Subcutaneous adipose tissue (tissue), 4 donors: ENCODE data around the gene NPFF. TPM values are rescaled to one million over a fixed set of nuclear protein-coding genes. Genes with fewer than 3 reads are reported as not detected.

ENCODE experiments used
- total RNA-seq, 4 donors: library from RNA; depleted of rRNA; stranded (reverse); fragments of >200 nt; gene quantifications; one replicate each; pipeline ENCODE4 v1.1.0, GENCODE V29; 2016
- TF ChIP-seq, protein P1 (sequence below): fragments of 450-650 bp; IDR thresholded peaks from one replicate; pipeline ENCODE4 v1.5.1; 2016; ENCODE audit warnings: low read depth, mild to moderate bottlenecking, control low read depth, antibody characterized with exemption, moderate library complexity

Gene NPFF
- total RNA-seq, 4 donors from 2014 or later: not detected

DNA sequence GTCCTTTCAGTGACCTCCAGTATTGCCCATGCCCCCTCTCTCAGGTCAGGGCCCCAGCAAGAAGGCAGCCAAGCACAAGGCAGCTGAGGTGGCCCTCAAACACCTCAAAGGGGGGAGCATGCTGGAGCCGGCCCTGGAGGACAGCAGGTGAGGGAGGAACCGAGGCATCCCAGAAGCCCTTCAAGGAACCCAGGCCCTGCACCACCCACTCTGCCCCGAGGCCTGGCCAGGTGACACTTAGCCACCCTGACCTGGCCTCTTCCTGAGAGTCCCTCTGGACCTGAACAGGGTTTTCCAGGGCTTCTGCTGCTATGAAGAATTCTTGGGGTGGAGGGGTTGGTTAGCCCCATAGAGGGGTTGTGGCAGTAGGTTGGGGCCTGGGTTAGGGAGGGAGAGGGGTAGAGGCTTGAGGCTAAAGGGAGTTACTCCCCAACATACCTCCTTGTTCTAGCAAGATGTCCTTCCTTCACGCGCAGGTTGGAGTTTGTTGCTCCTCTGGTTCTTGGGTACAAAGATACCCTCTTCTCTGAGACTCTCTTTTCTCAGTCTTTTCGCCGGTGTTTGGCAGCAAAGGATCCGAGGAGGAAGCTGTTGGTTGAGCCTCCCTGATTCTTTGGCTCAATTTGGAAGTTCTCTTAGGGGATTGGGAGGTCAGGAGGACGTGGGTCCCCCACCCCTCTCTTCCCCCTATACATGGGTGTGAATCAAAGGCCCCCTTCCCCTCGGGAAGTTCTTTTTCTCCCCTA is 4.1 kb downstream of the NPFF start:
- TF ChIP-seq, protein P1, sequence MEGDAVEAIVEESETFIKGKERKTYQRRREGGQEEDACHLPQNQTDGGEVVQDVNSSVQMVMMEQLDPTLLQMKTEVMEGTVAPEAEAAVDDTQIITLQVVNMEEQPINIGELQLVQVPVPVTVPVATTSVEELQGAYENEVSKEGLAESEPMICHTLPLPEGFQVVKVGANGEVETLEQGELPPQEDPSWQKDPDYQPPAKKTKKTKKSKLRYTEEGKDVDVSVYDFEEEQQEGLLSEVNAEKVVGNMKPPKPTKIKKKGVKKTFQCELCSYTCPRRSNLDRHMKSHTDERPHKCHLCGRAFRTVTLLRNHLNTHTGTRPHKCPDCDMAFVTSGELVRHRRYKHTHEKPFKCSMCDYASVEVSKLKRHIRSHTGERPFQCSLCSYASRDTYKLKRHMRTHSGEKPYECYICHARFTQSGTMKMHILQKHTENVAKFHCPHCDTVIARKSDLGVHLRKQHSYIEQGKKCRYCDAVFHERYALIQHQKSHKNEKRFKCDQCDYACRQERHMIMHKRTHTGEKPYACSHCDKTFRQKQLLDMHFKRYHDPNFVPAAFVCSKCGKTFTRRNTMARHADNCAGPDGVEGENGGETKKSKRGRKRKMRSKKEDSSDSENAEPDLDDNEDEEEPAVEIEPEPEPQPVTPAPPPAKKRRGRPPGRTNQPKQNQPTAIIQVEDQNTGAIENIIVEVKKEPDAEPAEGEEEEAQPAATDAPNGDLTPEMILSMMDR: no peak

DNA sequence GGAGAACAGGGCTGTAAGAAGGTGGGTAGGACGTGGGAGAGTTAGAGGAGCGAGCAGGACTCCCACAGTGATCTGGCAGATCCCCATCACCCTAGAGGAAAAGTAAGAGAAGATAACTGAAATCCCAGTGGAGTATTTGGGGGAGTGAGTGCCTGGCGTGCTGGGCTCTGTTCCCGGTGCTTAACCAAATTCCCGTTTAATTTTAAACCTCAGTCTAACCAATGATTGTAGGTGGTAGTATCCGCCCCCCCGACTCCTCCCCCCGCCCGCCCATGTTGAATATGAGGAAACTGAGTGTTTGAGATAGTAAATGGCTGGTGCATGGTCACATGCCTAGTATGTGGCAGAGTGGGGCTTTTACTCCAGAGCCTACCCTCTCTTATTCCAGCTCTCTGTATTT is 5.0 kb downstream of the NPFF start:
- TF ChIP-seq, protein P1: no peak

DNA sequence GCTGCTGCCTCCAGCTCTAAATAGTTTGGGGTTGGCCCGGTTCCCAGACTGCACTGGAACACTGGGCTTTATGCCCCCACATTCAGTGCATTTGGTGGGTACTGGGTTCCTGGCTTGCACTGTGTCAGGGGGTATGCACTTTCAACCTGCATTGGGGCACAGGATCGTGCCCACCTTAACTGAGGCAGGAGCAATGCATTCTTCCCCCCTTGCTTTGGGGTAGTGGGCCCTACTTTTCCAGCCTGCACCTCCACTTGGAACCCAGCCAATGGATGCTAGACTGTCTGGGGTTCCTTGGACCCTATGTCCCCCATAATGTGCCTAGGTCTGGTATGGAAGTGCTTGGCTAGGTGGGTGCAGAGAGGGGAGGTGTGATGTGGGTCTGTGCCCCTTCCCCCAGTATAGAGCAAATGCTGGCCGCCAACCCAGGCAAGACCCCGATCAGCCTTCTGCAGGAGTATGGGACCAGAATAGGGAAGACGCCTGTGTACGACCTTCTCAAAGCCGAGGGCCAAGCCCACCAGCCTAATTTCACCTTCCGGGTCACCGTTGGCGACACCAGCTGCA is 5.6 kb downstream of the NPFF start:
- TF ChIP-seq, protein P1: no peak

DNA sequence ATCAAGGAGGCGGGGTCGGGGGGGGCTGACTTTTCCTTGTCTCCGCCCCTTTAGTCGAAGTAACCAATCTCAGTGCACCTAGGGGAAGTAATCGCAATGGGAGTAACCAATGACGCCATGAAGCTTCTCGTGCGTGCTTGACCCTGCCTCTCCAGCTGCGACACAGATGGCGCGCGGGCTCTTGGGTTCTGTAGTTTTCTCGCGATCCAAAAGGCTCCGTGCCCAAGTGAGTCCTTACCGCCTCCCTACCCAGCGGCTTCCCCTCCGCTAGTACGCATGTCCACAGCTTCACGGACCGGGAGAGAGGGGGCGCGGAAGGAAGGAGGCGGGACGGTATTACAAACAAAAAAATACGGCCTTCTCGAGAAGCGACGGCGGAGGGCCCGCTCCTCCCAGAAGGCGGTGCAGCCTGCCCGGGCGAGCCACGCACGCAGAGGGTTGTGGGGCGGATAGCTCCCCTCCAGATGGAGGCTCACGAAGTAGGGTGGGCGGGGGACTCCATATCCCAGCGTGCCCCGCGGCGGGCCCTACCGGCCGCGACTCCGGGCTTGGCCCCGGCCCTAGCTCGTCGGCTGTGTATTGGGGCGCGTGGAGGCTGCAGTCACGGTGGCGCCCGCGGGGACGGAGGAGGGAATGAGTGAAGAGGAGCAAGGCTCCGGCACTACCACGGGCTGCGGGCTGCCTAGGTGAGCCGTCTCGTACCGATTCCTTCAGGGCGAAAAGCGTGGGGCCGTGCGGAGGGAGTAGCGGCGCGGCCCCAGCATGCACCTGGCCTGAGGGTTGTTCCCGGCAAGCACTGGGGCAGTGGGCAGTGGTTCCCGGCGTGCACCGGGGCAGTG is 6.3 kb downstream of the NPFF start, which contains the start of gene TARBP2:
Gene TARBP2, plus strand, starts transcription at position 508 of the 839 bp plus-strand sequence. Its CDS starts 126 bp downstream, at position 634.
- TF ChIP-seq, protein P1: no peak

DNA sequence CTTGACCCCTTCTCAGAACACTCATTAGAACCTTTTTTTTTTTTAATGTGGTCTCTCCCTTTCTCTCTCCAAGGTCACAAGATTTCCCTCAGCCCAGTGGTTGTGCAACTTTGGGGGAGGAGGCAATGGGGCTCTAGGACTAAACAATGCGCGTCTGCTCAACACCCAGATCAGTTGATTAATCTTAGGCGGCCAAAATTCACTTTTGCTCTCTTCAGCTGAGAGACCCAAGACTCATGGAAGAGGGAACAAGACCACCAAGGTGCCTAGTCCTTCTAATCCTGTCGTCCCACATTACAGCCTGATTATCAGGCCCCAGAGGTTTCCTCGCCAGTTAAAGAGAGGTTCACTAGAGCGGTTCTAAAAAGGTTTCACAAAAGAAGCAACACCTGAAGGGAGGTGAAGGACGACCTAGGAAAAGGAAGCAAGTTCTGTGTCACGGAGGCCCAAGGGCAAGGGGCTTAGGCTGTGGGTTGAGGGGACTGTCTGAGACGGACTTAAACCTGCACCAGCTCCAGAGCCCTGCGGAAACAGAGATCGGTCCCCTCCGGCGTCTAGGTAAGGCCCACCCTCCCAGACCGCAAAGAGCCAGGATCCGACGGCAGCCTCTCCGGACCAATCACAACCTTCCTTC is 7.0 kb downstream of the NPFF start:
- TF ChIP-seq, protein P1: no peak

DNA sequence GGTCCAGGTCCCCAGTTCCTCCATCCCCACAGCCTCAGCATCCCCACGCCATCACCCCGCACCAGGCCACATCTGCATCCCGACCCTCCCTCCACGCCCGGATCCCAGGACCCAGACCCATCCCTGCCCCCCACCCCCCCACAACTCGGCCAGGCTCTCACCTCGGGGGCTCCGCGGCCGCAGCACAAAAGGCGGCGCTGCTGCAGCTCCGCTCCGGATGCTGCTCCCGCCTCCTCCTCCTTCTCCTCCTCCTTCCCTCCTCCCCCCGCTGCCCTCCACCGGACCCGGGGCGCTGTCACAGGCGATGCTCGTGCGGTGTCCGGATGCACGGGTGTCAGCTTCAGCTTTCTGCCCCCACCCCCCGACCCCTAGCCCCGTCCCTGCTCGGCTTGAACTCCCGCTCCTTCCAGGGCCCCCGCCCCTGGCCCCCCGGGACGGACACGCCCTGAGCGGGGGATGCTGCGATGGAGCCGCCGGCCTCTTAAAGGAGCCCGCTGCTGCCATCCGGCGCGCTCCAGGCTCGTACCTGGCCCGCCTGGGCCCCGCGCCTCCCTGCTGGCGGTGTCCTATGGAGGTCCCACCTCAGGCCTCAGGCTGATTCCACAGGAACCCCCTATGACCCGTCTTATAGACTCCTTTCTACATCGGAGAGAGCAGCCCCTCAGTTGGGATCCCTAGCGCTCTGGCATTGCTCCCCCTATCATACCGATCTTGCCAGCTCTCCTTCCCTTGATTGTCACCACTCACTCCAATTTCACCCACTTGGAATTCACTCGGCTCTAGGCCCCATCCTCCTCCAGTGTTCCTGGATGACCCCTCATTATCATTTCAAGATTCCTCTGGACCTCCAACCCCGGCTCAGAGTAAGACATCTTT is 7.8 kb downstream of the NPFF start, which contains the start of gene MAP3K12:
Gene MAP3K12, minus strand, starts transcription at position 193 of the 876 bp plus-strand sequence. CDS start 12,067 bp downstream, outside the sequence.
- TF ChIP-seq, protein P1: no peak
